ENCODE measurements around the gene MYRF.

DNA sequence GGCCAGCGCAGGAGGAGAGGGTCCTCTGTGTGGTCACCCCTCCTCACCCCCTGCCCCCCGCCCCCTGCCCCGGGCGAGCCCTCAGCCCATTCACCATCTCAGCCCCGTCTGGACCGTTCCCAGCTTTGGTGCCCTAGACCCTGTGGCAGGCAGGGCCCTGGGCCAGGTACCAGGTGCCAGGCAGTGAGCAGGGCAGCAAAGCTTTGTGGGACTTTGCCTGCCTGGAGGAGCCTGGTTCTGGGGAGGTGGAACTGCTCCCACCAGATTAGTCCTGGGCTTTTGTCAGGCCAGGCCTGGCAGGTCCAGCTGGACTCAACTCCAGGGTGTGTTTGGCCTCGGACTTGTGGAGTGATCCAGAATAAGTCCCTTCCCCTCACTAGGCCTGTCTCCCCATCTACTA lies 13.7 kb upstream of the MYRF start:
- TF ChIP-seq, protein P1, sequence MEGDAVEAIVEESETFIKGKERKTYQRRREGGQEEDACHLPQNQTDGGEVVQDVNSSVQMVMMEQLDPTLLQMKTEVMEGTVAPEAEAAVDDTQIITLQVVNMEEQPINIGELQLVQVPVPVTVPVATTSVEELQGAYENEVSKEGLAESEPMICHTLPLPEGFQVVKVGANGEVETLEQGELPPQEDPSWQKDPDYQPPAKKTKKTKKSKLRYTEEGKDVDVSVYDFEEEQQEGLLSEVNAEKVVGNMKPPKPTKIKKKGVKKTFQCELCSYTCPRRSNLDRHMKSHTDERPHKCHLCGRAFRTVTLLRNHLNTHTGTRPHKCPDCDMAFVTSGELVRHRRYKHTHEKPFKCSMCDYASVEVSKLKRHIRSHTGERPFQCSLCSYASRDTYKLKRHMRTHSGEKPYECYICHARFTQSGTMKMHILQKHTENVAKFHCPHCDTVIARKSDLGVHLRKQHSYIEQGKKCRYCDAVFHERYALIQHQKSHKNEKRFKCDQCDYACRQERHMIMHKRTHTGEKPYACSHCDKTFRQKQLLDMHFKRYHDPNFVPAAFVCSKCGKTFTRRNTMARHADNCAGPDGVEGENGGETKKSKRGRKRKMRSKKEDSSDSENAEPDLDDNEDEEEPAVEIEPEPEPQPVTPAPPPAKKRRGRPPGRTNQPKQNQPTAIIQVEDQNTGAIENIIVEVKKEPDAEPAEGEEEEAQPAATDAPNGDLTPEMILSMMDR (IDR thresholded peaks at IDR 0.05), result no peak
- no peak for TF ChIP-seq EZH2 (IDR thresholded peaks at IDR 0.05; ENCODE audit: borderline replicate concordance, insufficient read depth, low read depth, low read length, poor library complexity, severe bottlenecking)

Data from B cell (primary cell).